Heart left ventricle (tissue), 16 donors: ENCODE data around the gene AKT2. TPM values are rescaled to one million over a fixed set of nuclear protein-coding genes. Genes with fewer than 3 reads are reported as not detected.

Source experiments
- ATAC-seq, 4 donors: fragments of 200-7000 bp; cut with Tn5 transposase; one replicate each; pipeline ENCODE4 v1.9.1; 2020 to 2022; ENCODE audit warnings: moderate library complexity in 4 of 4, mild to moderate bottlenecking in 3 of 4, moderate number of reproducible peaks in 1 of 4
- DNase-seq, 5 donors: peaks; one replicate each; pipeline ENCODE4 v3.0.0-alpha.2; 2020
- H3K27ac ChIP-seq, 12 donors: fragments of 200-600 bp; sonication (generic) in 4 of 12; one replicate each; pipeline versions ENCODE4 v1.5.0 to v1.8.0; 2016 to 2022; ENCODE audit warnings: mild to moderate bottlenecking in 2 of 12
- H3K27me3 ChIP-seq, 9 donors: fragments of 200-600 bp; sonication (generic) in 2 of 9; one replicate each; pipeline versions ENCODE4 v1.5.1 to v1.8.0; 2016 to 2022; ENCODE audit warnings: mild to moderate bottlenecking in 3 of 9
- H3K36me3 ChIP-seq, 9 donors: fragments of 200-600 bp; sonication (generic) in 2 of 9; one replicate each; pipeline versions ENCODE4 v1.5.0 to v1.8.0; 2018 to 2022; ENCODE audit warnings: mild to moderate bottlenecking in 2 of 9
- H3K4me1 ChIP-seq, 12 donors: fragments of 200-600 bp; sonication (generic) in 4 of 12; one replicate each; pipeline versions ENCODE4 v1.5.0 to v1.8.0; 2016 to 2022; ENCODE audit warnings: mild to moderate bottlenecking in 3 of 12
- H3K4me3 ChIP-seq, 12 donors: fragments of 200-600 bp; sonication (generic) in 4 of 12; one replicate each; pipeline versions ENCODE4 v1.5.0 to v1.8.0; 2017 to 2022; ENCODE audit warnings: mild to moderate bottlenecking in 9 of 12, moderate library complexity in 4 of 12
- H3K9me3 ChIP-seq, 12 donors: fragments of 200-600 bp; sonication (generic) in 4 of 12; one replicate each; pipeline versions ENCODE4 v1.5.0 to v1.8.0; 2016 to 2022; ENCODE audit warnings: mild to moderate bottlenecking in 1 of 12
- CTCF ChIP-seq, 12 donors: fragments of 200-600 bp; sonication (generic) in 4 of 12; IDR thresholded peaks; one replicate each; pipeline versions ENCODE4 v1.5.0 to v1.8.0; 2018 to 2022; ENCODE audit warnings: antibody characterized with exemption in 12 of 12, mild to moderate bottlenecking in 5 of 12
- POLR2A ChIP-seq, 2 donors: fragments of 450-650 bp; IDR thresholded peaks; one replicate each; pipeline ENCODE4 v1.6.1; 2017; ENCODE audit warnings: antibody characterized with exemption in 2 of 2, mild to moderate bottlenecking in 2 of 2, moderate library complexity in 2 of 2
- WGBS, 4 donors: extraction: QIAGEN DNeasy Blood & Tissue Kit in 2 of 4; methylation state at CpG; one replicate each; pipeline versions ENCODE4 v1.1.5 to v1.1.7; 2013 to 2018; 5-methylcytosine and 5-hydroxymethylcytosine counted together
- intact Hi-C, 10 donors: fragments of 100-400 bp; cut with DNase I; formaldehyde crosslinking; loops; one replicate each; pipeline versions ENCODE4 v1.11.1 to v1.14.2; 2022
- polyA plus RNA-seq, 2 donors: library from polyadenylated mRNA; stranded (reverse); fragments of 200-250 nt; gene quantifications; one replicate each; pipeline ENCODE4 v1.2.3, GENCODE V29; 2013
- total RNA-seq, 9 donors: library from RNA; depleted of rRNA in 2 of 9; stranded (reverse); fragments of >200 nt in 2 of 9; fragmentation: NEBNext Ultra II Directional in 3 of 9; extraction: Animal tissue kit (Norgen Biotek cat#: 25700) in 3 of 9; gene quantifications; one replicate each; pipeline versions ENCODE4 v1.1.0 to v1.2.4, GENCODE V29; 2016 to 2023
- donor health status: ischemic (EF 13 %, LVEDD 7.1; RV severe dilation, severe dysfunction).
- donor health status: healthy with polysubstance abuse.
- donor health status: DM: no; HTN: yes; CAD: no.
- donor health status: DM: no; HTN: no; CAD: no.
- donor health status: ischemic (EF 25% LVEDD 6.9; RV normal size, moderate dysfunction).
- donor health status: ischemic (EF 25% LVEDD 5.7; RV mildly dilated, moderate dysfunction).
- donor health status: healthy.
- donor health status: DM: yes; HTN: yes; CAD: no.
- donor health status: ischemic (EF 35%, LVEDD 5.7; RV mildly dilated, moderate dysfunction).
- donor health status: nonischemic (EF 11% LVEDD 7.7; RV severe dilation, severe dysfunction).
- donor health status: DM: yes; HTN: yes; CAD: no.
- donor health status: PGD.
- donor health status: ischemic (EF 29% LVEDD 5.4; RV normal size, mild dysfunction).
- donor health status: nonischemic (EF 23%, LVEDD 6.1; RV moderate dilation, normal function).

The AKT2 gene
- total and polyA plus RNA-seq, 11 donors: 71.0 to 132 (median 112) TPM

GRCh38 chr19:40236026-40236355 is 49.2 kb downstream of the AKT2 start:
- intact Hi-C loops: no loop called here
- no peak overlapping the region for H3K4me3 ChIP-seq
- H3K9me3 ChIP-seq: no peaks in the 10 kb centered on the region
- H3K27me3 ChIP-seq: no peaks in the 10 kb centered on the region
- 91 to 100% (median 94%) methylated on average over 4 to 9 of the region's 9 CpGs for WGBS, 4 donors
- H3K36me3 ChIP-seq: peaks cover 0 to 79% (median 68%) of the 10 kb centered on the region in 9 donors
- TF ChIP-seq CTCF (IDR thresholded peaks at IDR 0.05) (no peak), POLR2A (IDR thresholded peaks at IDR 0.05) (no peak)
- no peak overlapping the region for H3K27ac ChIP-seq
- DNase-seq (no peak), ATAC-seq (no peak)
- peaks cover 0 to 18% (median 11%) of the 10 kb centered on the region in 12 donors for H3K4me1 ChIP-seq

- Histone ChIP-seq H3K4me3 (no peak overlapping the region), H3K4me1 (peaks cover 0 to 21% (median 12%) of the 10 kb centered on the region in 12 donors), H3K27ac (no peak overlapping the region), H3K9me3 (no peaks in the 10 kb centered on the region), H3K36me3 (peaks cover 0 to 73% (median 63%) of the 10 kb centered on the region in 9 donors), H3K27me3 (no peaks in the 10 kb centered on the region)
- 88 to 92% (median 89%) methylated on average over 15 to 30 of the region's 30 CpGs for WGBS, 4 donors
- DNase-seq (peak in 1 of 5 donors; percentile 27), ATAC-seq (no peak)
- TF ChIP-seq POLR2A (IDR thresholded peaks at IDR 0.05) (no peak), CTCF (IDR thresholded peaks at IDR 0.05) (peak in 1 of 12 donors; percentile 6)
- intact Hi-C loops: no loop called here
Measured at GRCh38 chr19:40235238-40236025, 49.7 kb downstream of the AKT2 start.

- ATAC-seq (no peak), DNase-seq (peak in 1 of 5 donors; percentile 42)
- H3K27me3 ChIP-seq: no peaks in the 10 kb centered on the region
- H3K4me3 ChIP-seq: no peak overlapping the region
- 85 to 90% (median 88%) methylated on average over 21 to 22 of the region's 22 CpGs for WGBS, 4 donors
- TF ChIP-seq CTCF (IDR thresholded peaks at IDR 0.05) (no peak), POLR2A (IDR thresholded peaks at IDR 0.05) (no peak)
- peaks cover 0 to 23% (median 12%) of the 10 kb centered on the region in 12 donors for H3K4me1 ChIP-seq
- H3K27ac ChIP-seq: no peak overlapping the region
- intact Hi-C loops: no loop called here
- H3K9me3 ChIP-seq: no peaks in the 10 kb centered on the region
- H3K36me3 ChIP-seq: peaks cover 0 to 65% (median 55%) of the 10 kb centered on the region in 9 donors
Measured at GRCh38 chr19:40234429-40235237, 50.5 kb downstream of the AKT2 start.

- Histone ChIP-seq H3K4me3 (no peak overlapping the region), H3K27ac (no peak overlapping the region), H3K27me3 (no peaks in the 10 kb centered on the region), H3K4me1 (peaks cover 0 to 24% (median 12%) of the 10 kb centered on the region in 12 donors), H3K9me3 (no peaks in the 10 kb centered on the region), H3K36me3 (peaks cover 0 to 58% (median 47%) of the 10 kb centered on the region in 9 donors)
- ATAC-seq (no peak), DNase-seq (peak in 1 of 5 donors; percentile 41)
- intact Hi-C loops: no loop called here
- TF ChIP-seq CTCF (IDR thresholded peaks at IDR 0.05): no peak
- TF ChIP-seq POLR2A (IDR thresholded peaks at IDR 0.05): no peak
- 93 to 94% (median 93%) methylated on average over 15 to 20 of the region's 20 CpGs for WGBS, 4 donors
Measured at GRCh38 chr19:40233811-40234389, 51.2 kb downstream of the AKT2 start.
